GM18517 (cell line): ENCODE measurements around the gene C11orf21.

Experiments
- ATAC-seq: cut with Tn5 transposase; IDR thresholded peaks from one replicate; pipeline ENCODE4 v1.9.1; 2021; ENCODE audit warnings: mild to moderate bottlenecking, moderate library complexity; ENCODE audit not compliant: unreplicated experiment

Gene C11orf21

GRCh38 chr11:2309251-2310072, 7.7 kb upstream of the C11orf21 start:
- ATAC-seq: no peak

- ATAC-seq: no peak
These were observed 7.0 kb upstream of the C11orf21 start for GRCh38 chr11:2308713-2309112.

GRCh38 chr11:2307501-2308331, 6.0 kb upstream of the C11orf21 start:
- ATAC-seq: no peak

- no peak for ATAC-seq
These were observed 5.3 kb upstream of the C11orf21 start for GRCh38 chr11:2306877-2307500.

- ATAC-seq: no peak
These were observed 4.7 kb upstream of the C11orf21 start for GRCh38 chr11:2306452-2306823.

- no peak for ATAC-seq
These were observed 4.2 kb upstream of the C11orf21 start for GRCh38 chr11:2305788-2306451.

- no peak for ATAC-seq
These were observed 3.5 kb upstream of the C11orf21 start for GRCh38 chr11:2305140-2305778.

- ATAC-seq: no peak
These were observed 2.9 kb upstream of the C11orf21 start for GRCh38 chr11:2304506-2305139.

GRCh38 chr11:2303627-2304505, 2.1 kb upstream of the C11orf21 start:
- no peak for ATAC-seq

- ATAC-seq: no peak
These were observed 1.3 kb upstream of the C11orf21 start for GRCh38 chr11:2302896-2303626.

GRCh38 chr11:2302306-2302895, 683 bp upstream of the C11orf21 start:
- ATAC-seq: no peak

- ATAC-seq: no peak
These were observed 635 bp downstream of the C11orf21 start for GRCh38 chr11:2300936-2301630.

- ATAC-seq: no peak
These were observed 1.3 kb downstream of the C11orf21 start for GRCh38 chr11:2300290-2300935.

- ATAC-seq: no peak
These were observed 1.9 kb downstream of the C11orf21 start for GRCh38 chr11:2299773-2300172.

- no peak for ATAC-seq
These were observed 2.6 kb downstream of the C11orf21 start for GRCh38 chr11:2298795-2299761.
